Measurements from ENCODE around the gene AATF.

GRCh38 chr17:36900160-36900512 is 48.6 kb upstream of the AATF start:
- TF ChIP-seq CTCF (IDR thresholded peaks at IDR 0.05) (no peak), EZH2 (IDR thresholded peaks at IDR 0.05; ENCODE audit: borderline replicate concordance, insufficient read depth, low read depth, low read length, poor library complexity, severe bottlenecking) (no peak)

Measured in B cell (primary cell).